Measurements from ENCODE around the gene UNC93B1.

Gene UNC93B1

DNA sequence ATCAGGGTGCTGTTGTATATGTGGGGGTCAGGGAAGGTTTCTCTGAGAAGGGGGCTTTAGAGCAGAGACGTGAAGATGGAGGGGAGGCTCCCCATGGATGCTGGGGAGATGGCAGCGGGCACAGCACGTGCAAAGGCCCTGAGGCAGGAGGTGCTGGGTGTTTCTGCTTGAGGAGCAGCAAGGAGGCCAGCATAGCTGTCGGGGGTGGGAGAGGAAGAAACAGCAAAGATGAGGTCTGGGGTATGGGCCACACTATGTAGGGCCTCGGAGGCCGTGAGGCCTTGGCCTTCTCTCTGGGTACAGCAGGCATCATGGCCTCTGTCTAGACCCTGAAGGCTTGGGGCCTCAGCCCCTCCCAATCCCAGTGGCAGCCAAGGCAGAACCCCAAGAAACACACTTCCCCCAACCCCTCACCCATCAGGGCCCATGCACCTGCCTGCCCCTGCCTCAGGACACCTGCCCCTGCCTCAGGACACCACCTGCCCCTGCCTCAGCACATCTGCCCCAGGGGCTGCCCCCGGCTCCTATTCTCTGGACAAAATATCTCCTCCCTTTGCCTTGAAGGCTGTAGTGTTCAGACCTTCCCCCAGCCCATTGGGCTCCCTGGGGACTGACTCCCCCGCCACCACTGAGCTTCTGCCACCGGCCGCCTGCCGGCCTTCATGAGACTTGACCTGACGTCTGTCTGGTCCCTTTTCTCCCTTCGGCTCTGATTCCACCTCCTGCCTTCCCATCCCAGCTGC, 12.4 kb upstream of the UNC93B1 start:
- Histone ChIP-seq H4K12ac (ENCODE audit: low read depth, low read length) (no peak overlapping the region), H3K9me3 (ENCODE audit: insufficient read depth, low read depth, low read length) (peaks cover 1% of the 10 kb centered on the region), H4K8ac (ENCODE audit: low read depth, low read length) (no peak overlapping the region), H3K23ac (ENCODE audit: low read length) (no peak overlapping the region), H2BK5ac (ENCODE audit: low read depth, low read length, poor library complexity) (no peak overlapping the region), H2BK12ac (ENCODE audit: low read length) (no peak overlapping the region), H4K91ac (ENCODE audit: low read depth, low read length) (no peak overlapping the region), H3K4me2 (ENCODE audit: low read length) (no peak overlapping the region), H3K9ac (ENCODE audit: low read length) (no peak overlapping the region), H2AFZ (ENCODE audit: insufficient read depth, low read length, poor library complexity) (no peak overlapping the region), H3K79me2 (ENCODE audit: control insufficient read depth, insufficient read depth, low read length, poor library complexity) (peaks cover 5% of the 10 kb centered on the region), H3K18ac (ENCODE audit: low read length) (no peak overlapping the region), H2AK5ac (ENCODE audit: low read length) (no peak overlapping the region), H3K27ac (ENCODE audit: low read depth, low read length) (no peak overlapping the region), H3K4ac (ENCODE audit: low read depth, low read length) (no peak overlapping the region), H3K4me3 (ENCODE audit: low read depth, low read length) (no peak overlapping the region), H2BK120ac (ENCODE audit: insufficient read depth, low read length, poor library complexity) (no peak overlapping the region), H3K79me1 (ENCODE audit: low read length) (peaks cover 24% of the 10 kb centered on the region), H3K27me3 (ENCODE audit: insufficient read depth, low read length) (no peaks in the 10 kb centered on the region), H3K36me3 (ENCODE audit: control insufficient read depth in 1 of 2, insufficient read depth in 2 of 2, low read length in 2 of 2) (no peaks in the 10 kb centered on the region), H3K14ac (ENCODE audit: low read length) (no peak overlapping the region), H3K4me1 (ENCODE audit: control insufficient read depth in 1 of 2, insufficient read depth in 2 of 2, low read length in 2 of 2) (peaks cover 28 to 36% of the 10 kb centered on the region in 2 experiments)
- WGBS (ENCODE audit: extremely low coverage, insufficient coverage, insufficient read length), result no CpG with 5 or more reads among the region's 13 CpGs
- DNase-seq, result no peak

DNA sequence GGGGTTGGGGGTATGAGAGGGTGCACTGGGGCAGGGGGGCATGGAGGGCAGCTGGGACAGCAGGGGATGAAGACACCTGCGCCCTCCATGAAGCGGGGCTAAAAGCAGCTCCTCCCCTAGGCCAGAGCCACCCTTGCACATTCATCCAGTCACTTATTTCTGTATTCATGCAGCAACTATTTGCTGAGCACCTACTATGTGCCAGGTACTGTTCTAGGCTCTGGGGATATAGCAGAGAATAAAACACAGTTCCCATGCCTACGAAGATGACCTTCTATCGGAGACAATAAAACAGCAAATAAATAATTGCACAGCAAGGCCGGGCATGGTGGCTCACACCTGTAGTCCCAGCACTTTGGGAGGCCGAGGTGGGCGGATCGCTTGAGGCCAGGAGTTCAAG, 11.6 kb upstream of the UNC93B1 start:
- no peak for DNase-seq
- Histone ChIP-seq H3K4me1 (ENCODE audit: control insufficient read depth in 1 of 2, insufficient read depth in 2 of 2, low read length in 2 of 2) (peaks cover 31 to 41% of the 10 kb centered on the region in 2 experiments), H2AK5ac (ENCODE audit: low read length) (no peak overlapping the region), H2AFZ (ENCODE audit: insufficient read depth, low read length, poor library complexity) (no peak overlapping the region), H3K79me1 (ENCODE audit: low read length) (peaks cover 26% of the 10 kb centered on the region), H4K8ac (ENCODE audit: low read depth, low read length) (no peak overlapping the region), H3K4ac (ENCODE audit: low read depth, low read length) (no peak overlapping the region), H2BK120ac (ENCODE audit: insufficient read depth, low read length, poor library complexity) (no peak overlapping the region), H3K9ac (ENCODE audit: low read length) (no peak overlapping the region), H3K18ac (ENCODE audit: low read length) (no peak overlapping the region), H3K23ac (ENCODE audit: low read length) (no peak overlapping the region), H3K27me3 (ENCODE audit: insufficient read depth, low read length) (no peaks in the 10 kb centered on the region), H3K14ac (ENCODE audit: low read length) (no peak overlapping the region), H2BK12ac (ENCODE audit: low read length) (no peak overlapping the region), H2BK5ac (ENCODE audit: low read depth, low read length, poor library complexity) (no peak overlapping the region), H3K27ac (ENCODE audit: low read depth, low read length) (no peak overlapping the region), H3K79me2 (ENCODE audit: control insufficient read depth, insufficient read depth, low read length, poor library complexity) (peaks cover 5% of the 10 kb centered on the region), H4K12ac (ENCODE audit: low read depth, low read length) (no peak overlapping the region), H3K9me3 (ENCODE audit: insufficient read depth, low read depth, low read length) (peaks cover 1% of the 10 kb centered on the region), H3K4me3 (ENCODE audit: low read depth, low read length) (peak overlapping the region; percentile 13), H4K91ac (ENCODE audit: low read depth, low read length) (no peak overlapping the region), H3K36me3 (ENCODE audit: control insufficient read depth in 1 of 2, insufficient read depth in 2 of 2, low read length in 2 of 2) (no peaks in the 10 kb centered on the region), H3K4me2 (ENCODE audit: low read length) (no peak overlapping the region)
- WGBS (ENCODE audit: extremely low coverage, insufficient coverage, insufficient read length), result no CpG with 5 or more reads among the region's 8 CpGs

DNA sequence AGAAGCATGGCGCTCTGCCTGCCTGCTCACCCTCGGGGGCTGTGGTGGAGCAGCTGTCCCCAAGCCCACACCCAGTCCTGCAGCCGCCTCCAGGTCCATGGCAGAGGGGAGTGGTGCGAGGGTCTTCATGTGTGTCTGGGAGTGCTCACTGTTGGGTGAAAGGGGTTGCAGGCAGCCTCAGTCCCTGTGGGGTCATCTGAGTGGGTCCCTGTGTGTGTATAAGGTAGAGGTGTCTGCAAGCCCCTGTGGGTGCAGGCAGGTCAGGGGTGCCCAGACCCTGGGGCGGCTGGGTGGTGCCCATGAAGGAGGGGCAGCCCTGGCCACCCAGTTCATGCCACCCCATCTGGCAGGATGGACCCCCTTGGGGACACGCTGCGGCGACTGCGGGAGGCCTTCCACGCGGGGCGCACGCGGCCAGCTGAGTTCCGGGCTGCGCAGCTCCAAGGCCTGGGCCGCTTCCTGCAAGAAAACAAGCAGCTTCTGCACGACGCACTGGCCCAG, 11.1 kb upstream of the UNC93B1 start:
- peak overlapping the region; percentile 98 for H2BK12ac ChIP-seq (ENCODE audit: low read length)

DNA sequence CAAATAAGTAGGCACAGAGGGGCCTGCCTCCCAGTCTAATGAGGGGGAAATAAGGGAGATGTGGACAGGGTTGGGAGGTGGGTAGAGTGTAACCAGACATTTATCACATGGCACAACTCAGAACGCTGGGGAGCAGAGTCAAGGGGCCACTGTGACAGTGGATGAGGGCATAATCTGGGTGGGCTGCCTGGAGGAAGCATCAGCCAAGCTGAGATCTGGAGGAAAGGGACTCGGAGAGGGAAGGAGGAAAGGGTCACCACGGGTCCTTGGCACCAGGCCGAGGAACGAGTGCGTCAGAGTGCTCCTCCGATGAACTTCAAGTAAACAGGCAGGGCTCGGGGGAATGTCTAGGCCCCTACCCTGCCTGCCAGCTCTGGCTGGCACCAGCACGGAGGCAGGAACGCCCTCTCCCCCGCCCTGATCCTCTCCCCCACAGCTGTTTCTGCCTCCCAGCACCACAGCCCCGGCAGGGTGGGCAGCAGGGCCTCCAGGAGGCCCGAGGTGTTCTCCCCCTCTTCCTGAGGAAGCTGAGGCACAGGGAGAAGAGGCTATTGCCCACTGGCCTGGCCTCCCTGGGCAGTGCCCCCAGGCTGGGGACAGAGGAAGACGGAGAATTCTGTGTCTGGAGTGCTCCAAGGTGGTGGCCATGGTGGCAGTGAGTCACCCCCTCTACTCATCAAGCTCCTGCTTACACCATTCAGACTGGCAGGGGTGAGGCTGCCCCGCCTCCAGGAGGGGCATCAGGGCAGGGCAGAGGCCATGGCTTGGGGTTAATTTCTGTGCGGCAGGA, 10.5 kb upstream of the UNC93B1 start:
- no peaks in the 10 kb centered on the region for H3K36me3 ChIP-seq (ENCODE audit: control insufficient read depth in 1 of 2, insufficient read depth in 2 of 2, low read length in 2 of 2)
- peak; percentile 53 to 57 for DNase-seq
- peak overlapping the region; percentile 7 for H4K8ac ChIP-seq (ENCODE audit: low read depth, low read length)
- H4K12ac ChIP-seq (ENCODE audit: low read depth, low read length), result no peak overlapping the region
- H2BK12ac ChIP-seq (ENCODE audit: low read length), result peak overlapping the region; percentile 98
- H2BK5ac ChIP-seq (ENCODE audit: low read depth, low read length, poor library complexity), result peak overlapping the region; percentile 34
- H3K4me1 ChIP-seq (ENCODE audit: control insufficient read depth in 1 of 2, insufficient read depth in 2 of 2, low read length in 2 of 2), result peaks cover 37 to 47% of the 10 kb centered on the region in 2 experiments
- H3K79me1 ChIP-seq (ENCODE audit: low read length), result peaks cover 33% of the 10 kb centered on the region
- H3K79me2 ChIP-seq (ENCODE audit: control insufficient read depth, insufficient read depth, low read length, poor library complexity), result peaks cover 5% of the 10 kb centered on the region
- peak overlapping the region; percentile 90 for H2AK5ac ChIP-seq (ENCODE audit: low read length)
- H3K4me2 ChIP-seq (ENCODE audit: low read length), result no peak overlapping the region
- peaks cover 1% of the 10 kb centered on the region for H3K9me3 ChIP-seq (ENCODE audit: insufficient read depth, low read depth, low read length)
- H3K27ac ChIP-seq (ENCODE audit: low read depth, low read length), result no peak overlapping the region
- H3K14ac ChIP-seq (ENCODE audit: low read length), result peak overlapping the region; percentile 86
- no peak overlapping the region for H2AFZ ChIP-seq (ENCODE audit: insufficient read depth, low read length, poor library complexity)
- H3K27me3 ChIP-seq (ENCODE audit: insufficient read depth, low read length), result no peaks in the 10 kb centered on the region
- H3K4me3 ChIP-seq (ENCODE audit: low read depth, low read length), result no peak overlapping the region
- peak overlapping the region; percentile 71 for H3K18ac ChIP-seq (ENCODE audit: low read length)
- H4K91ac ChIP-seq (ENCODE audit: low read depth, low read length), result peak overlapping the region; percentile 86
- no peak overlapping the region for H3K23ac ChIP-seq (ENCODE audit: low read length)
- no peak overlapping the region for H3K4ac ChIP-seq (ENCODE audit: low read depth, low read length)
- peak overlapping the region; percentile 89 for H2BK120ac ChIP-seq (ENCODE audit: insufficient read depth, low read length, poor library complexity)
- WGBS (ENCODE audit: extremely low coverage, insufficient coverage, insufficient read length), result no CpG with 5 or more reads among the region's 16 CpGs
- no peak overlapping the region for H3K9ac ChIP-seq (ENCODE audit: low read length)

More for the DNA sequence above, 11.1 kb upstream of the UNC93B1 start:
- H3K18ac ChIP-seq (ENCODE audit: low read length), result no peak overlapping the region
- H3K36me3 ChIP-seq (ENCODE audit: control insufficient read depth in 1 of 2, insufficient read depth in 2 of 2, low read length in 2 of 2), result no peaks in the 10 kb centered on the region
- no peak overlapping the region for H4K12ac ChIP-seq (ENCODE audit: low read depth, low read length)
- H3K27ac ChIP-seq (ENCODE audit: low read depth, low read length), result no peak overlapping the region
- no peak for DNase-seq
- H3K79me2 ChIP-seq (ENCODE audit: control insufficient read depth, insufficient read depth, low read length, poor library complexity), result peaks cover 5% of the 10 kb centered on the region
- H3K14ac ChIP-seq (ENCODE audit: low read length), result no peak overlapping the region
- peaks cover 31% of the 10 kb centered on the region for H3K79me1 ChIP-seq (ENCODE audit: low read length)
- H2BK120ac ChIP-seq (ENCODE audit: insufficient read depth, low read length, poor library complexity), result no peak overlapping the region
- no peaks in the 10 kb centered on the region for H3K27me3 ChIP-seq (ENCODE audit: insufficient read depth, low read length)
- no peak overlapping the region for H4K8ac ChIP-seq (ENCODE audit: low read depth, low read length)
- H3K4me3 ChIP-seq (ENCODE audit: low read depth, low read length), result peak overlapping the region; percentile 13
- H2AK5ac ChIP-seq (ENCODE audit: low read length), result no peak overlapping the region
- no peak overlapping the region for H3K23ac ChIP-seq (ENCODE audit: low read length)
- peaks cover 1% of the 10 kb centered on the region for H3K9me3 ChIP-seq (ENCODE audit: insufficient read depth, low read depth, low read length)
- WGBS (ENCODE audit: extremely low coverage, insufficient coverage, insufficient read length), result no CpG with 5 or more reads among the region's 19 CpGs
- no peak overlapping the region for H3K4ac ChIP-seq (ENCODE audit: low read depth, low read length)
- H3K9ac ChIP-seq (ENCODE audit: low read length), result no peak overlapping the region
- H2BK5ac ChIP-seq (ENCODE audit: low read depth, low read length, poor library complexity), result no peak overlapping the region
- H3K4me1 ChIP-seq (ENCODE audit: control insufficient read depth in 1 of 2, insufficient read depth in 2 of 2, low read length in 2 of 2), result peaks cover 35 to 45% of the 10 kb centered on the region in 2 experiments
- no peak overlapping the region for H3K4me2 ChIP-seq (ENCODE audit: low read length)
- H4K91ac ChIP-seq (ENCODE audit: low read depth, low read length), result peak overlapping the region; percentile 16
- H2AFZ ChIP-seq (ENCODE audit: insufficient read depth, low read length, poor library complexity), result no peak overlapping the region

All from trophoblast cell (in vitro differentiated cells and primary cell).